ENCODE results near the gene ATAD3A.

DNA sequence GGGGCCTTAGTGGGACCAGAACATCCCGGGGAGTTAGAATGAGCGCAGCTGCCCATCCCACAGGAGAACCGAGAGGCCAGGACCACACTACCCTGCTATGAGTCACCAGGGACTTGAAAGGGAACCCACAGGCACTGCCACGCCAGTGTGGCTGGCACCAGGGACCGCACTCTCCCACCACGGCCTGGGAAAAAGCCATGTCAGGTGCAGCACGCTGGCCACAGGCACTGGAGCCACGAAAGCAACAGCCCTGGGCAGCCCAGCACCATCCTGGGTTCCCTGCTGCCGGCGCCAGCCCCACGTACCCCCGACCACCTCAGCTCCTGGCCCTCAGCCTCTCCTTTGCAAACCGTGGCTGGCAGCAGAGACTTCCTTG, 42.6 kb downstream of the ATAD3A start:
- TF ChIP-seq ZNF24 (IDR thresholded peaks at IDR 0.05), result no peak
- no peak for TF ChIP-seq ZNF3 (CRISPR knock-in tag; IDR thresholded peaks at IDR 0.05)
- TF ChIP-seq CTCF (IDR thresholded peaks at IDR 0.05 in 2 of 3, conservative IDR thresholded peaks at IDR 0.05 in 1 of 3; ENCODE audit: insufficient read depth in 2 of 3, low read depth in 1 of 3, low read length in 3 of 3), result no peak

All from K562 (cell line).